HG02678 (cell line): ENCODE measurements around the gene ATP1B4.

Experiments used
- ATAC-seq: cut with Tn5 transposase; IDR thresholded peaks from one replicate; pipeline ENCODE4 v1.9.1; 2021; ENCODE audit warnings: mild to moderate bottlenecking, moderate library complexity; ENCODE audit not compliant: unreplicated experiment

Gene ATP1B4

DNA sequence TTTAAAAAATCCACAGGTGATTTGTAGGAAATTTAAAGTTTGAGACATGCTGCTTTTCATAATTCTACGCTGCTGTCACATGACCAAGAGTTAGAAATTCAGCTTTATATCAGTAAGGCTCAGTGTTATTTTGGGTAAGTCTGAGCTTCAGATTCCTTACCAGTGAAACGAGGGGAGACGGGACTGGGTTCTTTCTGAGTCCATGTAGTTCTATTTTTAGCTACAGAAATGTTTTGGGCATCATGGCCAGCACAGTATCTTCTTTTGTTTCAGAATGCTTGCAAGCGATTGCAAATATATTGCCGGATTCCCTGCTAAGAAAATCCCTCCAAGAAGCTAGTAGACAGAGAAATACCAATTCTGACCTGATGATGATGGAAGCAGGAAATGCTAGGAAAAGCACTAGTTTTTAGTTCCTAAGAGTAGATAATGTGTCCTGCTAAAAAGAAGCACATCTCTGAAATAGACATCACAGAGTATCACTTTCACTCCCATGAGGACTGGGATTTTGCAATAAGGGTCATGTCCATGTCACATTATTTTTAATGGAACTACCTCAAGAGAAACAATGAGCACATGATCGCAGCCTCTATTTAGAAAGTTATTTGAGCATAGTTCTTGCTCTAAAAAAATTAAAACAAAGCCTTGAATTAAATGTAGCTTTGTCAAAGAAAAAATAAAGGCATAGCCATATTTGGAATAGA, 10.9 kb downstream of the ATP1B4 start:
- ATAC-seq = no peak

DNA sequence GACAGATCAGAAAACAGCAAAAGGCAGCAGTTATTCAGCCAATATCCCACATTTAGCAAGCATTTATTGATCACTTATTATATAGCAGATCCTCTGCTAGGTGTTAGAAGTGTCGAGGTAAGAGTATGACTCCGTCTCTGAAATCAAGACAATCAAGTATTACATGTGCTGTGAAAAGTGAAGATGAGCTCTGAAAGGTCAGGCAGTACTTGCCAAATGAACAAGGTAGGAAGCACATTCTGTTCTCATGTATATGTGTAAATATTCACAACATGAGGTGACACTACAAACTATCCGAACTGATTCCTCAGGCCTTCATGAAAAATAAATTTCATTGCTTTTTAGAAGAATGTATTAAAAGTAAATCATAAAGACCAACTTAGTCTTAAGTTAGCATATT, 15.3 kb downstream of the ATP1B4 start:
- ATAC-seq = no peak

DNA sequence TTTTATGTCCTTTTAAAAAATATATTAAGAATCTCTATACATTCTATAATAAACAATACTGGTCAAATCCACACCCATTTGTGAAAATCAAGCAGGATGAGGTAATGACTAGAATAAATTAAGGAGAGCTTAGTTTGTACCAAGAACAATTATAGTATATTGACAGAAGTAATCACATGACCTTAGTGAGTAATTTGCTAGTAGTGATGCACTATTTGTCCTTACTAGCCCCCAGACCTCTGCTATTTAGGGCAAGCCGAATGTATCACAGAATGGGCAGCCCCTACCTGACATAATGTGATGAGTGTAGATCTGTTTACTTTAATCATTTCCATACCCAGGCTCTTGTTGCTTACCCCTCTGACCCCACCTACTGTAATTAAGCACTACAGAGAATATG, 15.8 kb downstream of the ATP1B4 start:
- ATAC-seq = no peak

DNA sequence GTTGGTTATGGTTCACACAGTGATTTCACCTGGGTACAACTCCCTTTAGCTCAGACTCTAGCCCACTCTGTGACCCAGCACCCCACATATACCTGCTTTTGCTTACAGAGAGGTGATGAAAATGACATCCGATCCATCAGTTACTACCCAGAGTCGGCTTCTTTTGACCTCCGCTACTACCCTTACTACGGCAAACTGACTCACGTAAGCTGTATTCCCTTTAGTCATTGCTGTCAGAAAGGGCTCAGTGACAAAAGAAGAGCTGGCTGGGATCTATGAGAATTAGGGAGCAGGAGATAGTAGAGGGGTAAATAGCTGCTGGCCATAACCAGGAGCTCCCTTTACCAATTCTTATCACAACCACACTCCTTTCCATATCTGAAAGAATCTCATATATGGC, 16.7 kb downstream of the ATP1B4 start:
- ATAC-seq = no peak

DNA sequence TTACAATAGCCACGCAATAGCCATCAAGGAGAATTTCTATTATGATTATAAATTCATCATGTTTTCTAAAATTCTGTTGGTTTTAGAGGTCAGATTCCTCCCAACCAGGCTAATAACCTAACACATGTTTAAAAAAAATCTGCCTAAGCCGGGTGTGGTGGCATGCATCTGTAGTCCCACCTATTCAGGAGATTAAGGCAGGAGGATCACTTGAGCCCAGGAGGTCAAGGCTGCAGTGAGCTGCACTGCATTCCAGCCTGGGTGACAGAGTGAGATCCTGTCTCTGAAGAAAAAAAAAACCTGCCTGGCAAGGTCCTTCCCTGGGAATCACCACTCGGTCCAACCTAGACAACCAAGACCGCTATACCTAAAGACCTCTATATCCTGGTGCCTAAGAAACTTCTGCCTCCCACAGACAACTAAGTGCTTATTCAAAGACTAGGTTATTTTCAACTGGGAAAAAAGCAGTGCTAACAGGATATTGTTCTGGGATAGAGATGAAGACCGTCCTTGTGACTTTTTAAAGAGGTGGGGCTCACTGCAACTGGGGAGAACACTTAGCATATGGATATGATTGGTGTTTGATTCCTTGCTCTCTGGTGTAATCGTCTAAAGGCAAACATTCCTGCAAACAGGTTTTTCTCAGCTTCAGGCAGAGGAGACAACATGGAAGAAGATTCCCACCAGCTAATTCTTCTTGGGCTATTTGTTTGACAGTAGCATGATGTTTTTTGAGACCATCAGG, 18.2 kb downstream of the ATP1B4 start:
- no peak for ATAC-seq

DNA sequence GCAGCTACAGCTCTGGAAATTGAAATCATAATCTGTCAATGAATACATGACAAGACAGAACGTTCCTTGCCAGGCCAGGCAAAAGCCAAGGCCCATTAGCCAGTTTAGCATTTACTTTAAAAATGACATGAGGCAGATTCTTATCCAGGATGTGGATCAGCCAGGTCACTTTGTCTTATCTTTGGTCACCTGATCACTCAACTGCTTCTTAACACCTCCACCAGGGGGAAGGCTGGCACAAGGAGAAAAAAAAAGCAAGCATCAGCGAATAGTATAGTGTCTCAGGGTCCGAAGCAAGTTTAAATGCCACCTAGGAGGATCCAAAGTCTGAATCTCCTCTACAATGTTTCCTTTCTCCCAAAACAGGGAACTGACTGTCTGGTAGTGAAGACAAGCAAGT, 18.8 kb downstream of the ATP1B4 start:
- ATAC-seq = peak; percentile 62

DNA sequence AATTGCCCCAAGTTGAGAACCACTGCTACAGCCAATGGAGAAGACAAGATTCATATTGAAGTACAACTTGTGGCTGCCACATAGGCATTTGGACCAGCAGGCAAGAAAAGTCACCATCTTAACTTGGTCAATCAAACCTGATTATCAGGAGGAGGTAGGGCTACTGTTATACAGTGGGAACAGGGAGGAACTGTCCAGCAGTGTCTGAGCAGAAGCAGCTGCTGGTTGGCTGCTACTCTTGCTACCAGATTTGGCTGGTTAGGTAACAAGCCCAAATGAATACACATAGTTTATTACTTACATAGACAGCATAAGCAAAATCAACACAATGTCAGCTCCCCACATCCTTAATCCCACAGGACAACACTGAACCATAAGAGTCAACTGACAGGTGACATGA, 39.4 kb downstream of the ATP1B4 start:
- no peak for ATAC-seq

DNA sequence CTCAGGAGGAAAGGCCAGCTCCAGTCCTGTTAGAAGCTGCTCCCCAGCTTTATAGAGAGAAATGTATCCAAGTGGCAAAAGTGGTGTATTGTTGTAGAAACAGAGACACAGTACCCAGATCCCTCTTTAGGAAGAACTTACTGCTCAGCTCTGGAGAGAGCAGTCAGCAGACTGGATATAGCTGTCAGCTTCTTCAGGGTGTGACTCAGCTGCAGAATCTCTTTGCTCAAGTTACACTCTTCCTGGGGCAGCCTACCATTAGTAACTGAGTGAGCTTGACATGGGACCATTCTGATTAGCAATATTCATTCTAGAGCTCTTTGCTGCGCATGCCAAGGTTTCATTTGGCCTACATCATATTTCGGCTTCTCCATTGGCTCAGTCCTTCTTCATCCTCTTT, 40.5 kb downstream of the ATP1B4 start:
- no peak for ATAC-seq

DNA sequence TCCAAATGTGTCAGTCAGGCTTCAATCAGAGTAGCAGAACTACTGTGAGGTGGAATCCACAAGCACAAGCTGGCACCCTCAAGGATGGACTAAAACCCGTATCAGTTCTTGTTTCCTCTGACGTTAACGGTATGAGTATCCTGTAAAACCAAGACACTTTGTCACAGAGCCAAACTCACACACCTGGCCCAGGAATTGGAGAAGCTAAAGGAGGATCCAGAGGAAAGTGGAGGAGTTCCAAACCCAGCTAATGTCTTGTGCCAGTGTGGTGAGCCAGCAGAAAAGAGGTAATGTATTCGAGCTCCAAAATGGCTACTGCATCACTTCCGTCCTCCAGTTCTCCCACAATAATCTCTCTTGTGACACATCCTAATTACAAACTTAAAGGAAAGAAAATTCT, 44.7 kb downstream of the ATP1B4 start:
- no peak for ATAC-seq

DNA sequence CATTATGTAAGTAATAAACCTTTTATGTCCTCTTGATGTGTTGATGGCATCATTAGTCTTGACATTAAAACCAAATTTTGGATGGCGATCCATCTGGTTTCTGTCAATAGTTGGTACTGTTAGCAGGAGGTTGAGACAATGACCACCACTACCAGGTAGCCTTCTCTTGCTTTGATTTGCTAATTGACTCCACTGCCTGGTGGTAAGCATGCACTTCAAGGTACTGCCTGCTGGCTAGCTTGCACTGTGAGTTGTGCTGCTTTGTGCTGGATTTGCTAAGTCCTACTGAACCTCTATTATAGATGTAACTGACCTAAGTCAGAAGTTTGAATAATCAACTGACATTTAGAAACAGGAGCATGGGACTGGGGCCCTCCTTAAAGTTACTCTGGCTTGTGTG, 46.3 kb downstream of the ATP1B4 start:
- ATAC-seq = no peak

DNA sequence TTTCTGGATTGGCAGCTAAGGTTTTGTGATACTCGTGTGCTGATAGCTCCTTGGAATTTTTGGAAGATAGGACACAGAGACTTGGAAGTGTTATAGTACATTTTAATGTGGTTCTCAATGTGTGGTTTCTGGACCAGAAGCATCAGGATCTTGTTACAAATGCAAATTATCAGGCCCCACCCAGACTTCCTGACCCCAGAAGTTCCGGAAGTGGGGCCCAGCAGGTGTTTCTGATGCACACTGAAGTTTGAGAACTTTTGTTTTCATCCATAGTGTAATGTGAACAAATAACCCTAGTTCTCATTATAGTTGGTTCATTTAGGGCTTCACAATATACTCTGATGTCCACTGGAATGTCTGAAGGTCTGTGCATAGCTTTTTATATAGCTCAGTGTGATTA, 57.6 kb downstream of the ATP1B4 start:
- ATAC-seq = peak; percentile 78

DNA sequence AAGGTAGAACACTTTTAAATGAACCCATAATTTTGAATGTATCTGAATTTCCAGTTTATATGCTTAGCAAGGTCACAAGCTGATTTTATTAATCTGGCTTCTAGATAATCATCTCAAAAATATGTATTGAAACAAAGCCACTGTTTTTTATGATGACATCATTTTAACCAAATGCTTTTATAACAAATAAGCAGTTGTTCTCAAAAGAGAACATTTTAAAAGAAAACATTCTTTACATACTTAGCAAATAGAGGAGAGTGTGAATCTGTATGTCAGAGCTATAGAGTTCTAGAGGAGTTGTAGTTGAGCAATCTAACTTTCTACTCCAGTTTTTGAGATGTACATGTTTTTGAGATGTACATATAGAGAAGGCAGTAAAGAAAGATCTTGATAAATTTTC, 64.7 kb downstream of the ATP1B4 start:
- no peak for ATAC-seq

DNA sequence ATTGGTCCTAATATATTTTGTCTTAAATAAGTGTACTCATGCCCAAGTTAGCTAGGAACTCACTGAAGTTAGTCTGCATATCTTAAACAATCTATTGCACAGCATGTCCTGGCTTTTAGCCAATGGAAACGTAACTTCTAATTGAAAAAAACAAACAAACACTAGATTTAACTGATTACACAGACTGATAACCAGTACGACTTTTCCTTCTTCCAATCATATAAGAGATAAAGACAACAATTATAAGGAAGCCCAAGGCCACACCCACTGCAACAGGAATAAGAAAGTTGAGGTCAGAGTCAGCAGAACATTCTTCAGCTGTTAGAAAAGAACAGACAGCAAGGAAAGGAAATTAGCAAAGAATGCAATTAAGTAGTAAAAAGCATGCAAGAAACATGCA, 66.4 kb downstream of the ATP1B4 start:
- ATAC-seq = no peak

DNA sequence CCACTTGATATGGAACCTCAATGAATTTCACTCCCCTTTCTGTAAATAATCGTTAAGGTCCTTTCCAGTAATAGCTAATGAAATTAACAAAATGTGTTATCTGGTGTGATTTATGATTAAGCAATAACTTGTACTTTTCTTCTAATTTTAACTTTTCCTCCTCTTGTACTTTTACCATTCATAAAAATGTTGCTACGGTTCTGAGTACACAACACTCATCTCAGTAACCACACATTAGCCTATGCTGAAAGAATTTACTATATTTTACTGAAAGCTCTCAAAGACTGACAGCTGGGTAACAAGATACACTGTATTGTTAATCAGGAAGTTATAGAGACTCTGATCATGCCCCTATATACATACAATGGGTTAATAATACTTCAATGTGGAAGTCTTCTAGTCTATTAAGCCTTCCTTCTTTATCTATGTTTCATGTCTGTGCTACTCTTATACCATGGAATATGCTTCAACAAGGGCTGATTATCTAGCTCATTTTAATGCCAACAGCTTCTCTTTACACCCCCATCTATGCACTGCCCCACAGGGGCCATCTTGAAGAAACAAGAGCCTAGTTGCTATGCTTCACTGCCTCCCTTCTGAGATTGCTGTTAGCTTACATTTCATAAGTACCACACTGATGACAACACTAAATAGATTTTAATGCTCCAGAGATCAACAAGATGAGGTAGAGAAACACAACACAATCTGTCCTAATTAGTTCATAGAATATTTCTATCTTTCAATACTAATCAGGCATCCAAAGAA, 68.1 kb downstream of the ATP1B4 start:
- peak; percentile 55 for ATAC-seq
